HEK293 (cell line): ENCODE results near the gene SP6.

ENCODE experiments used
- CTCF ChIA-PET: fragments of 350-600 bp; formaldehyde crosslinking; extraction: SDS; loops from one replicate; lab custom pipeline; 2021; ENCODE audit warnings: antibody characterized with exemption; lab: Yijun Ruan, JAX
- POLR2A ChIA-PET: fragments of 300-600 bp; formaldehyde crosslinking; extraction: SDS; loops from one replicate; lab custom pipeline; 2020; ENCODE audit warnings: antibody characterized with exemption, inconsistent platforms; lab: Yijun Ruan, JAX
- H3K27ac ChIP-seq: fragments of 200-500 bp; sonication (Bioruptor generic); 2 replicates; pipeline ENCODE4 v1.5.1; 2014; ENCODE audit warnings: low read depth, low read length, control low read depth, inconsistent platforms; ENCODE audit errors: extremely low read depth
- H3K36me3 ChIP-seq, 2 experiments: fragments of 200-500 bp in 1 of 2; sonication (Bioruptor generic) in 1 of 2; 1 replicate in 1 of 2; 2 replicates in 1 of 2; pipeline ENCODE4 v1.5.1; 2014 to 2017; ENCODE audit warnings: inconsistent platforms in 2 of 2, low read length in 2 of 2; ENCODE audit not compliant: control insufficient read depth in 2 of 2, insufficient read depth in 1 of 2
- H3K4me1 ChIP-seq: fragments of 200-500 bp; sonication (Bioruptor generic); 2 replicates; pipeline ENCODE4 v1.5.1; 2014; ENCODE audit warnings: mild to moderate bottlenecking, low read length, inconsistent platforms; ENCODE audit not compliant: control insufficient read depth, insufficient read depth
- H3K4me3 ChIP-seq: 2 replicates; pipeline ENCODE4 v1.5.1; 2011; ENCODE audit warnings: low read depth, mild to moderate bottlenecking, control low read depth, low read length, moderate library complexity
- H3K9me3 ChIP-seq: fragments of 200-500 bp; sonication (Bioruptor generic); 2 replicates; pipeline ENCODE4 v1.5.1; 2014; ENCODE audit warnings: low read depth, low read length, inconsistent platforms; ENCODE audit not compliant: control insufficient read depth, insufficient read depth
- GFI1B ChIP-seq: fragments of 450-650 bp; formaldehyde crosslinking; IDR thresholded peaks from 2 replicates; pipeline ENCODE4 v1.5.1; 2016; ENCODE audit warnings: missing biosample characterization, missing genetic modification characterization
- GLIS1 ChIP-seq: fragments of 450-650 bp; formaldehyde crosslinking; IDR thresholded peaks from 2 replicates; pipeline ENCODE4 v1.5.1; 2016; ENCODE audit warnings: missing biosample characterization, missing genetic modification characterization
- HOXC10 ChIP-seq: sonication (generic); formaldehyde crosslinking; IDR thresholded peaks from 2 replicates; pipeline ENCODE4 v1.8.1; 2023; ENCODE audit warnings: mild to moderate bottlenecking, missing genetic modification reagents
- PRDM1 ChIP-seq: fragments of 450-650 bp; formaldehyde crosslinking; IDR thresholded peaks from 2 replicates; pipeline ENCODE4; 2016; ENCODE audit warnings: missing biosample characterization, missing genetic modification characterization
- PRDM10 ChIP-seq: fragments of 450-650 bp; formaldehyde crosslinking; IDR thresholded peaks from 2 replicates; pipeline ENCODE4 v1.5.1; 2016; ENCODE audit warnings: missing biosample characterization, missing genetic modification characterization
- SALL2 ChIP-seq: fragments of 450-650 bp; formaldehyde crosslinking; IDR thresholded peaks from 2 replicates; pipeline ENCODE4 v1.5.0; 2017; ENCODE audit warnings: missing biosample characterization, mild to moderate bottlenecking, missing genetic modification characterization, borderline replicate concordance
- SP2 ChIP-seq: fragments of 450-650 bp; formaldehyde crosslinking; IDR thresholded peaks from 2 replicates; pipeline ENCODE4 v1.5.1; 2016; ENCODE audit warnings: missing biosample characterization, missing genetic modification characterization
- TRIM28 ChIP-seq: IDR thresholded peaks from 2 replicates; pipeline ENCODE4 v1.6.1; 2011; ENCODE audit warnings: low read length, control low read depth, borderline replicate concordance
- YY1 ChIP-seq: fragments of 450-650 bp; formaldehyde crosslinking; IDR thresholded peaks from 2 replicates; pipeline ENCODE4 v1.5.1; 2018; ENCODE audit warnings: missing biosample characterization, missing genetic modification characterization
- ZBTB48 ChIP-seq: fragments of 450-650 bp; formaldehyde crosslinking; IDR thresholded peaks from 2 replicates; pipeline ENCODE4 v1.5.1; 2016; ENCODE audit warnings: missing biosample characterization, missing genetic modification characterization
- ZEB2 ChIP-seq: fragments of 450-650 bp; formaldehyde crosslinking; IDR thresholded peaks from 2 replicates; pipeline ENCODE4 v1.5.1; 2016; ENCODE audit warnings: missing biosample characterization, missing genetic modification characterization
- ZFHX2 ChIP-seq: fragments of 450-650 bp; formaldehyde crosslinking; conservative IDR thresholded peaks from 2 replicates; pipeline ENCODE4 v1.5.1; 2016; ENCODE audit warnings: missing biosample characterization, missing genetic modification characterization
- ZIC2 ChIP-seq: fragments of 450-650 bp; formaldehyde crosslinking; IDR thresholded peaks from 2 replicates; pipeline ENCODE4 v1.5.1; 2016; ENCODE audit warnings: missing biosample characterization, missing genetic modification characterization
- ZNF155 ChIP-seq: fragments of 450-650 bp; formaldehyde crosslinking; IDR thresholded peaks from 2 replicates; pipeline ENCODE4 v1.5.1; 2016; ENCODE audit warnings: missing biosample characterization, missing genetic modification characterization
- ZNF280D ChIP-seq: fragments of 450-650 bp; formaldehyde crosslinking; IDR thresholded peaks from 2 replicates; pipeline ENCODE4 v1.5.1; 2016; ENCODE audit warnings: missing biosample characterization, missing genetic modification characterization
- ZNF335 ChIP-seq: fragments of 450-650 bp; formaldehyde crosslinking; conservative IDR thresholded peaks from 2 replicates; pipeline ENCODE4 v1.5.1; 2016; ENCODE audit warnings: missing biosample characterization, missing genetic modification characterization
- ZNF341 ChIP-seq: fragments of 450-650 bp; formaldehyde crosslinking; IDR thresholded peaks from 2 replicates; pipeline ENCODE4; 2016; ENCODE audit warnings: low read depth, missing biosample characterization, missing genetic modification characterization
- ZNF501 ChIP-seq: fragments of 450-650 bp; formaldehyde crosslinking; IDR thresholded peaks from 2 replicates; pipeline ENCODE4 v1.5.1; 2016; ENCODE audit warnings: missing biosample characterization, missing genetic modification characterization
- ZNF580 ChIP-seq: fragments of 450-650 bp; formaldehyde crosslinking; IDR thresholded peaks from 2 replicates; pipeline ENCODE4 v1.5.1; 2016; ENCODE audit warnings: missing biosample characterization, missing genetic modification characterization
- ZNF600 ChIP-seq: fragments of 450-650 bp; formaldehyde crosslinking; IDR thresholded peaks from 2 replicates; pipeline ENCODE4 v1.5.1; 2016; ENCODE audit warnings: missing biosample characterization, missing genetic modification characterization
- ZNF629 ChIP-seq: fragments of 450-650 bp; formaldehyde crosslinking; IDR thresholded peaks from 2 replicates; pipeline ENCODE4 v1.5.1; 2017; ENCODE audit warnings: missing biosample characterization, missing genetic modification characterization
- ZNF645 ChIP-seq: fragments of 450-650 bp; formaldehyde crosslinking; IDR thresholded peaks from 2 replicates; pipeline ENCODE4; 2016; ENCODE audit warnings: missing biosample characterization, missing genetic modification characterization
- ZSCAN5A ChIP-seq: fragments of 450-650 bp; formaldehyde crosslinking; IDR thresholded peaks from 2 replicates; pipeline ENCODE4 v1.5.1; 2016; ENCODE audit warnings: missing biosample characterization, missing genetic modification characterization

Gene SP6

GRCh38 chr17:47882695-47883588, 32.0 kb upstream of the SP6 start (continued):
- no peak for TF ChIP-seq ZEB2
- no peak for TF ChIP-seq ZNF335 (tag by site-specific recombination)
- TF ChIP-seq ZSCAN5A (tag by site-specific recombination), result no peak
- TF ChIP-seq HOXC10, result no peak
- TF ChIP-seq TRIM28, result no peak
- peak; percentile 68 for TF ChIP-seq ZNF341 (tag by site-specific recombination)
- TF ChIP-seq PRDM10, result peak; percentile 47; the same call in 1 of the 2 replicates
- no peak for TF ChIP-seq ZNF280D
- 0 out of 2 replicates have a peak, but pooled peaks have one; percentile 26 for TF ChIP-seq ZNF580 (tag by site-specific recombination)
- no peak for TF ChIP-seq ZBTB48 (tag by site-specific recombination)
- peak; percentile 82 for TF ChIP-seq ZFHX2 (tag by site-specific recombination)

- Histone ChIP-seq H3K9me3 (no peaks in the 10 kb centered on the region), H3K36me3 (no peaks in the 10 kb centered on the region), H3K4me1 (peaks cover 6% of the 10 kb centered on the region), H3K4me3 (no peak overlapping the region), H3K27ac (no peak overlapping the region)
- ChIA-PET CTCF (interaction anchor here (0.5 to 18.5 kb wide), 6 partner anchors 8 to 1368 kb away, joined by 3 to 837 read pairs (median 4); partner anchors contain the start of genes SCRN2 and SP6), POLR2A (interaction anchor here (2.3 kb wide), 1 partner anchor 13 kb away, joined by 7 read pairs; the partner anchor contains the start of gene SP2)
- TF ChIP-seq ZNF501 (tag by site-specific recombination) (no peak), SALL2 (tag by site-specific recombination) (no peak), SP2 (tag by site-specific recombination) (no peak), PRDM10 (0 out of 2 replicates have a peak, but pooled peaks have one; percentile 22), PRDM1 (tag by site-specific recombination) (peak; percentile 69), GLIS1 (peak; percentile 14; the same call in 1 of the 2 replicates), ZNF155 (tag by site-specific recombination) (no peak), ZIC2 (peak; percentile 54; the same call in 1 of the 2 replicates), ZNF600 (tag by site-specific recombination) (0 out of 2 replicates have a peak, but pooled peaks have one; percentile 19), GFI1B (no peak), YY1 (tag by site-specific recombination) (no peak), ZNF629 (tag by site-specific recombination) (no peak), ZNF645 (tag by site-specific recombination) (no peak)
Measured at GRCh38 chr17:47882247-47882646, 31.3 kb upstream of the SP6 start.
